ENCODE measurements around the gene GARIN6.
"Not testable (repeated sequence)": the region's sequence is repeated elsewhere in the genome, so short reads cannot be mapped to it uniquely, and the experiment has no call there.

Gene GARIN6

GRCh38 chr12:99647453-99647852, at the start of gene GARIN6:
Gene GARIN6, plus strand, starts transcription at chr12:99647753. Its CDS starts 422 bp downstream, at chr12:99648175.
- no peak for DNase-seq

- DNase-seq: no peak
Observed at GRCh38 chr12:99598785-99599184, 48.8 kb upstream of the GARIN6 start.

GRCh38 chr12:99600388-99600787, 47.2 kb upstream of the GARIN6 start:
- DNase-seq: no peak

GRCh38 chr12:99609455-99610181, 37.9 kb upstream of the GARIN6 start:
- DNase-seq: no peak

- no peak for DNase-seq
Observed at GRCh38 chr12:99611117-99611516, 36.4 kb upstream of the GARIN6 start.

- DNase-seq: no peak
Observed at GRCh38 chr12:99611599-99611998, 36.0 kb upstream of the GARIN6 start.

GRCh38 chr12:99618657-99619056, 28.9 kb upstream of the GARIN6 start:
- no peak for DNase-seq

GRCh38 chr12:99619389-99620158, 28.0 kb upstream of the GARIN6 start:
- DNase-seq: peak; percentile 53

GRCh38 chr12:99620159-99620479, 27.4 kb upstream of the GARIN6 start:
- DNase-seq: no peak

- DNase-seq: not testable (repeated sequence)
Observed at GRCh38 chr12:99624591-99624990, 23.0 kb upstream of the GARIN6 start.

- DNase-seq: no peak
Observed at GRCh38 chr12:99627459-99627858, 20.1 kb upstream of the GARIN6 start.

- DNase-seq: no peak
Observed at GRCh38 chr12:99644629-99645028, 2.9 kb upstream of the GARIN6 start.

- no peak for DNase-seq
Observed at GRCh38 chr12:99648183-99648582, 630 bp downstream of the GARIN6 start.

GRCh38 chr12:99649551-99649950, 2.0 kb downstream of the GARIN6 start:
- peak; percentile 0 for DNase-seq

- DNase-seq: peak; percentile 5
Observed at GRCh38 chr12:99658671-99659349, 11.3 kb downstream of the GARIN6 start.

GRCh38 chr12:99670635-99671034, 23.1 kb downstream of the GARIN6 start:
- no peak for DNase-seq

- no peak for DNase-seq
Observed at GRCh38 chr12:99680276-99680675, 32.7 kb downstream of the GARIN6 start.

GRCh38 chr12:99686142-99686541, 38.6 kb downstream of the GARIN6 start:
- no peak for DNase-seq

GRCh38 chr12:99695050-99695449, 47.5 kb downstream of the GARIN6 start:
- DNase-seq: peak; percentile 3

All from hematopoietic multipotent progenitor cell treated with erythropoietin and hydrocortisone succinate and interleukin-3 and kit ligand, for 4 days (in vitro differentiated cells).